Measurements from ENCODE around the gene STK32C. TPM values are rescaled to one million over a fixed set of nuclear protein-coding genes. Genes with fewer than 3 reads are reported as not detected.
A peak's percentile ranks its signal among the peaks of the same experiment; 100 is the strongest.

Gene STK32C
- total RNA-seq, 1 donor from 2014 or later, result 15.2 TPM

DNA sequence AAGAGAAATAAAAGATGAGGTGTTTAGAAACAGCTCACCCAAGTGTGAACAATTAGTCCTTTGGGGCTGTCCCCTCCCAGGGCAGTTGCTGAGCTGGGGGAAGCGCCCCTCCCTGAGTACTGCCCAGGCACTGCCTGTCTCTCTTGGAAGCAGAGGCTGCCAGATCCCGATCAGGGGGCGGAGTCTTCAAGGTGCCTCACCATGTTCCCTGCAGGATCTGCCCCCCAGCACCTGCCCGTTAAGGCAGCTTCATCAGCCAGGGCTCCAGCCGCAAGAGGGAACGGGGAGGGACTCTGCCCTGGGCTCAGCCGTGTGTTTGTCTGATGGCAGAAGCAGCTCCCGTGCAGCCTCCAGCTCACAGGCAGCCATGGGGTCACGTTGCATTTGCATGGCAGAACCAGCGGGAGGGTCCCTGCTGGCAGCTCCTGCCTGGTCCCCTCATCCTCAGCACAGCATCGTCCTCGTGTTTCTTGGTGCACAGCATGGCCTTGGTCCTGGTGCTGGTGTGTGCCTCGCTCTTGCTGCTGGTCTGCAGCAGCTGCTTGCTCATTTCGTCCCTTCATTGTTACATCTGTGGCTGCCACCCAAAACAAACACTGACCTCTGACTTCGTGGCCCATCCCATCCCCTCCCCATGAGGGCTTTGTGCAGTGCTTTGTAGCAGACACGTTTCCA lies 131.7 kb downstream of the STK32C start:
- H3K4me1 Mint-ChIP-seq, result peaks cover 4% of the 10 kb centered on the region
- intact Hi-C loops (cut with micrococcal nuclease), result no loop called here
- DNase-seq, result no peak
- H3K36me3 Mint-ChIP-seq (ENCODE audit: low read depth), result peaks cover 4% of the 10 kb centered on the region
- peaks cover 22% of the 10 kb centered on the region for H3K27me3 Mint-ChIP-seq
- peaks cover 16% of the 10 kb centered on the region for H3K9me3 Mint-ChIP-seq
- H3K27ac Mint-ChIP-seq, result no peak overlapping the region
- H3K4me3 Mint-ChIP-seq, result no peak overlapping the region

DNA sequence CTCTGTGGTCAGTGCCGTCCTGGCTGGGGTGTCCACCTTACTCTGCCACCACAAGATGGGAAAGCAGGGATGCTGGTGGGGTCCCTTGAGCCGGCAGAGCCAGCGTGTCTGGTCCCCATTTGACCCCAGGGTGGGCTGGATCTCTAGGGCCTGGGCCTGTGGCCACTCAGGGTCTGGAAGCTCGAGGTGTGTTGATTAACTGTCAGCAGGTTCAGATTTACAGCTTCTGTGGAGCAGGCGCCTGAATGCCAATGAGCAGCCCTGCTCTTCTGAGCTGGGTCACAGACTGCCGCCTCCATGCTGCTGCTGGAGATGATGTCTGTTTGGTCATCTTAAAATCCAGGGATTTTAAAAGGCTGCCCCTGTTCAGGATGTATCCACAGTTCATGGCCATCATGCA lies 132.3 kb downstream of the STK32C start:
- peaks cover 4% of the 10 kb centered on the region for H3K36me3 Mint-ChIP-seq (ENCODE audit: low read depth)
- no peak for DNase-seq
- H3K4me1 Mint-ChIP-seq, result peaks cover 4% of the 10 kb centered on the region
- intact Hi-C loops (cut with micrococcal nuclease), result no loop called here
- no peak overlapping the region for H3K27ac Mint-ChIP-seq
- peaks cover 22% of the 10 kb centered on the region for H3K27me3 Mint-ChIP-seq
- H3K9me3 Mint-ChIP-seq, result peaks cover 16% of the 10 kb centered on the region
- no peak overlapping the region for H3K4me3 Mint-ChIP-seq

DNA sequence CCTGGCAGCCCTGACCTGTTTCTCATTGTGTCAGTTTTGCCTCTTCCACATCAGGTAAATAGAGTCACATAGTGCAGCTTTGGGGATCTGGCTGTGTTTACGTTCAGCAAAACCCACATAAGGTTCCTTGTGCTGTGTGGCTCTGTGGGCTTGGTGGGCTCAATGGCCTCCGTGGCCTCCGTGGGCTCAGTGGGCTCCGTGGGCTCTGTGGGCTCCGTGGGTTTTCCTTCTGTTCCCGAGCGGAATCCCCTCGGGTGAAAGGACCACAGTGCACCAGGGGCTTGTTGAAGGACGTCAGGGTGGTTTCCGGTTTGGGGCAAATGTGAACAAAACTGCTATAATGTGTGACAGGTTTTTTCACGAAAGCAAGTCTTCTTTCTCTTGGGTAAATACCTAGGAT lies 133.5 kb downstream of the STK32C start:
- no peak overlapping the region for H3K4me3 Mint-ChIP-seq
- H3K9me3 Mint-ChIP-seq, result peaks cover 16% of the 10 kb centered on the region
- peaks cover 22% of the 10 kb centered on the region for H3K27me3 Mint-ChIP-seq
- intact Hi-C loops (cut with micrococcal nuclease), result no loop called here
- DNase-seq, result no peak
- H3K36me3 Mint-ChIP-seq (ENCODE audit: low read depth), result peaks cover 4% of the 10 kb centered on the region
- no peak overlapping the region for H3K27ac Mint-ChIP-seq
- H3K4me1 Mint-ChIP-seq, result peaks cover 4% of the 10 kb centered on the region

DNA sequence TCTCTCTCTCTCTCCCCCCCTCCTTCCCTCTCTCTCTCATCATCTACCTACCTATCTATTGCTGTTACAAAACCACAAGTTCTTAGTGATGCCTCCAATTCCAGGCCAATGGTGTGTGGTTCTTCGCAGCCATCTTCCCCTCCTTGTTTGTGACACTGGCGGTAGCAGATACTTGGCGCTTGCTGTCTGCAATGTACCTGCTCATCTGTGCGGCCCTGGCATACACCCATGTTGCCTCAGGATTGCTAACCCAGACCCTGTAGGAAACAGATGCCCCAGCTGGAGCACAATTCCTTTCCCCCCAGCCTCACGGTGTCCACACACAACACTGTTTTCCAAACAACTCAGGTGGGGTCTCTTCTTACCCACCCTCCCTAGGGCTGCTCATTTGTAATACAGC lies 134.6 kb downstream of the STK32C start:
- no peak for DNase-seq
- no peak overlapping the region for H3K4me3 Mint-ChIP-seq
- intact Hi-C loops (cut with micrococcal nuclease), result no loop called here
- peaks cover 4% of the 10 kb centered on the region for H3K36me3 Mint-ChIP-seq (ENCODE audit: low read depth)
- peaks cover 4% of the 10 kb centered on the region for H3K4me1 Mint-ChIP-seq
- H3K27ac Mint-ChIP-seq, result peak overlapping the region; percentile 43
- H3K27me3 Mint-ChIP-seq, result peaks cover 22% of the 10 kb centered on the region
- peaks cover 16% of the 10 kb centered on the region for H3K9me3 Mint-ChIP-seq

DNA sequence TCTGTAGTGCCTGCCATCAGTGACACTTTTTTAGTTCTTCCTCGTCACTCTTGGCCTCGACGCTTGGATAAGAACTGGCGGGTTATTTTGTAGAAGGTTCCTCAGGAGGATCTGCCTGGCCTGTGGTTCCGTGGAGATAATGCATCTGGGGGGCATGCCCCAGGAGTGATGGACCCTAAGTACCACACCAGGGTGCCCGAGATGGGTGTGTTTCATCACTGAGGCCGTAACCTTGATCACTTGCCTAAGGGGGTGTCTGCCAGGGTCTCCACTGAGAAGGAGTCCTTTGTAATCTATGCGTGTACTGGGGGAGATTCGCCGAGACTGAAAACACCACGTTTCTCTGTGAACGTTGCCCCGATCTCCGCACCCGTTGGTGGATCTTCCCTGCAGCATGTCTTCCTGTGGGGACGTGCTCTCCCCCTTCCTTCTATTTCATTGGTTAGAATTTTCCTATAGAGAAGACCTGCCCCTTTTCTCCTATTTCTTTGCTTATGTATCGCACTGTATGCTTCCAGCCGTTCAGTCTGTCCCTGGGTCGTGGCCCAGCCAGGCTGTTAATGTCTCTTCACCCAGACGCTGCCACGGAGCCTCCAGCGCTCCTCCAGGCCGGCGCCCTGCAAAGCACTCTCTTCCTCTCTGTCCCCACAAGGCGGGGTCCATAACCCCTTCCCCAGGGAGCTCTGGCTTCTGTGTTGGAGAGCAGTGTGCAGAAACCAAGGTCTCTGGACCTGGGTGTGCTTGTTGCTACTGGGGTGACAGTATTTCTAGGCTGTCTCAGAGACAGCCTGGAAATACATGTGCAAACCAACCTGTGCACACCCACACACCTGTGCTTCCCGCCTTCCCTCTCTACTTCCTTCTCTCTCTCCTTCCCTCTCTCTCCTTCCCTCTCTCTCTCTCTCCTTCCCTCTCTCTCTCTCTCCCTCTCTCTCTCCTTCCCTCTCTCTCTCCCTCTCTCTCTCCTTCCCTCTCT lies 135.4 kb downstream of the STK32C start:
- Mint-ChIP-seq H3K9me3 (peaks cover 16% of the 10 kb centered on the region), H3K27ac (no peak overlapping the region), H3K4me3 (no peak overlapping the region), H3K36me3 (ENCODE audit: low read depth) (peaks cover 4% of the 10 kb centered on the region), H3K27me3 (peaks cover 20% of the 10 kb centered on the region), H3K4me1 (peaks cover 4% of the 10 kb centered on the region)
- DNase-seq, result no peak
- intact Hi-C loops (cut with micrococcal nuclease), result no loop called here

GRCh38 chr10:132170561-132171361 lies 137.0 kb downstream of the STK32C start:
- Mint-ChIP-seq H3K27me3 (peaks cover 12% of the 10 kb centered on the region), H3K36me3 (ENCODE audit: low read depth) (peaks cover 4% of the 10 kb centered on the region), H3K27ac (no peak overlapping the region), H3K9me3 (peaks cover 16% of the 10 kb centered on the region), H3K4me1 (peaks cover 9% of the 10 kb centered on the region), H3K4me3 (no peak overlapping the region)
- intact Hi-C loops (cut with micrococcal nuclease), result no loop called here
- DNase-seq, result no peak

DNA sequence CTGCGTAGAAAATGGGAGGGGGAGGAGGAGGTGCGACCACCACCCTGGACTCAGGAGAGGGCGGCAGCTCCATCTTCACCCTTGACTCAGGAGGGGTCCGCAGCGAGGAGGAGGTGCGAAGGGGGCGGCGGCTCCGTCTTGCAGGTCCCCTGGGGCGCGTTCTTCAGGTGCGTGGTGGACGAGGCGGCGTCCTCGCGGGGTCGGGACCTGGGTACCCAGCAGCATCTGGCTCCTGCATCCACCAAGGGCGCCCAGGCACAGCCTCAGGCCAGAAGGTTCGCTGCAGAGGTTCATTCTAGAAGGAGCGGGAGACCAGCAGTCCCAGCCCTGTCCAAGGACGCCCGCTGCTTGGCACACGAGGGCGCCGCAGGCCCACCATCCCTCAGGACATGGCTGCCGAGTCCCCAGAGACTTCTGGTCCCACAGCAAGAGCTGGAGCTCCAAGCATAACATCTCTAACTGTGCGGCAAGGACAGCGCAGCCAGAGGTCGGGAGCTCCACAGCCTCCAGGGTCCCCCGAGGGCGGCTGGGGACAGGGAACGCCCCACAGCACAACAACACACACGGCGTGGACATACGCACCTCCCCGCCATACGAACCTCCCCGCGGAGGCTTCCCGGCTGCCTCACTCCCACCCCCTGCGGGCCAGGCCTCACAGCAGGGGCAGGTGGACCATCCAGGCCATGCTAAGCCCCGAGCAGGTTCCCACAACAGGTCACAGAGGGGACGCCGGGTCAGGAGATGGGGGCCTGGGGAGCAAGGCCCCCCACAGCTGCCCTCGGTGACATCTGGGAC lies 137.8 kb downstream of the STK32C start:
- Mint-ChIP-seq H3K4me3 (no peak overlapping the region), H3K9me3 (peaks cover 16% of the 10 kb centered on the region), H3K27me3 (peaks cover 5% of the 10 kb centered on the region), H3K27ac (no peak overlapping the region), H3K4me1 (peaks cover 9% of the 10 kb centered on the region), H3K36me3 (ENCODE audit: low read depth) (peaks cover 4% of the 10 kb centered on the region)
- intact Hi-C loops (cut with micrococcal nuclease), result no loop called here
- no peak for DNase-seq

DNA sequence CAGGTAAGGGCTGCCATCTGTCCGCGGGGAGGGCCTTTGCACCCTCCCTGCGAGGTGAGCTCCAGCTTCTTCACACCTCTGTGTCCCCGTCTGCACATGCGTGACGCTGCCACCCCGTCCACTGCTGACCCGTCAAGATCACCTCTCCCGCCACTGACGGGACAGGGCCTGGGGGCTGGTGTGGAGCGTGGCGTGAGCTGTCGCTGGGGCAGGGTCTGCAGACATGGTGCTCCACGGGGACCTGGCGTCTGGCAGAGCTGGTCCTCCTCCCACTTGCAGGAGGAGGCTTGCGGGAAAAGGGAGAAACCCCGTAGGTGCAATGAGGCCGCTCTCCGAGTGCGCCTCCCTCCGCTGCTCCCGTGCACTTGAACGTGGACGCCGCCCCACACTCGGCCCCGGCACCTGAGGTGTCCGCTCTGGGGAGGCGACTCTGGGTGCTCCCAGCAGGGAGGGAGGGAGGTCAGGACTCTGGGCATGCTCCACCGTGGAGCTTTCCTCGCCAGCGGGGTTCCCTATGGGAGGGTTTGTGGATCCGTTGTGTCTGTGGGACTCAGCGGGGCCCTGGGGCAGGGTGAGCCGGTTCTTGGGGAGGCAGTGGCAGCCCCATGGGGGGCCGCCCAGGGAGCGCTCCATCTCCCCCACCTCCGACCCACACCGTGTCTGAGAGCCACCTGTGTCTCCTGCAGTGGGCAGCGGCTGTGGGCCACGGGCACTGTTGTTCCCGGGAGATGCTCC lies 138.6 kb downstream of the STK32C start:
- Mint-ChIP-seq H3K27ac (no peak overlapping the region), H3K4me3 (no peak overlapping the region), H3K27me3 (peaks cover 2% of the 10 kb centered on the region), H3K9me3 (peaks cover 9% of the 10 kb centered on the region), H3K36me3 (ENCODE audit: low read depth) (peaks cover 4% of the 10 kb centered on the region), H3K4me1 (peaks cover 12% of the 10 kb centered on the region)
- DNase-seq, result no peak
- intact Hi-C loops (cut with micrococcal nuclease), result no loop called here

DNA sequence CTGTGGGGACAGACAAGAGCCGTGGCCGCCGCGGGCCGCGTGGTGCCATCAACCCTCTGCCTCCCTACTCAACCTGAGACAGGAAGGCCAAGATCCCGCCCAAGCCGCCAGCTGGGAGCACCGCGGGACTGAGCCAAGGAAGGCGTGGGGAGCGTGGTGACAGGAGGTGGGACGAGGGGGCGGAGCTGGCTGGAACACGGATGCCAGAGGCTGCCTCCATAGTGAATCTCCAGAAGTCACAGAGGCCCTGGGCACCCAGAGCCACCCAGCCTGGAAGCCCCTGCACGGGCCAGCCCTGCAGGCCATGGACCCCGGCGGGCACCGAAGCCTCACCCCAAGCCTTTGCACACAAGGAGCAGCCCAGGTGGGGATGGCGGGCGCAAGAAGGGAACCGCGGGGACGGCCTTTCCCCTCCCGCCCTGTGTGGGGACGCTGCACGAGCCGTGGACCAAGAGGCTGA lies 139.1 kb downstream of the STK32C start:
- no peak for DNase-seq
- no peak overlapping the region for H3K4me3 Mint-ChIP-seq
- peaks cover 14% of the 10 kb centered on the region for H3K4me1 Mint-ChIP-seq
- intact Hi-C loops (cut with micrococcal nuclease), result no loop called here
- no peak overlapping the region for H3K27ac Mint-ChIP-seq
- peaks cover 4% of the 10 kb centered on the region for H3K36me3 Mint-ChIP-seq (ENCODE audit: low read depth)
- peaks cover 5% of the 10 kb centered on the region for H3K9me3 Mint-ChIP-seq
- H3K27me3 Mint-ChIP-seq, result peaks cover 2% of the 10 kb centered on the region

DNA sequence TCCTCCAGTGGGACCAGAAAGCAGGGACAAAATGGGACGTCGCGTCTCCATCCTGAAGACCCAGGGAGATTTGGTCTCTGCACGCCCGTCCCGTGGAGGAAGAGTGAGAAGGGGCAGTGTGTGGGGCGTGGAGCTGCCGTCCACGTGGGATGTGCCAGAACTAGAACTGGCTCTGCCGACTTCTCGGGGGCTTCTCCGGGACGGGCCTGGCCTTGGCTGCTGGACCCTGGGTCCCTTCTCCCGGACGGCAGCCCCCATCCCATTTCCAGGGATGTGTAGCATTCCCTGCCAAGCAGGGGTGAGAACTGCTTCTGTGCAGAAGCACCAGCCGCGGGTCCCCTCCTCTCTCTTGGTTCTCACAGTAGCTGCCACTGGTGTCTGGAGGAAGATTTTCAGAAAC lies 139.8 kb downstream of the STK32C start:
- Mint-ChIP-seq H3K27ac (no peak overlapping the region), H3K27me3 (no peaks in the 10 kb centered on the region), H3K4me3 (no peak overlapping the region), H3K4me1 (peaks cover 14% of the 10 kb centered on the region), H3K9me3 (no peaks in the 10 kb centered on the region), H3K36me3 (ENCODE audit: low read depth) (no peaks in the 10 kb centered on the region)
- intact Hi-C loops (cut with micrococcal nuclease), result no loop called here
- DNase-seq, result no peak

DNA sequence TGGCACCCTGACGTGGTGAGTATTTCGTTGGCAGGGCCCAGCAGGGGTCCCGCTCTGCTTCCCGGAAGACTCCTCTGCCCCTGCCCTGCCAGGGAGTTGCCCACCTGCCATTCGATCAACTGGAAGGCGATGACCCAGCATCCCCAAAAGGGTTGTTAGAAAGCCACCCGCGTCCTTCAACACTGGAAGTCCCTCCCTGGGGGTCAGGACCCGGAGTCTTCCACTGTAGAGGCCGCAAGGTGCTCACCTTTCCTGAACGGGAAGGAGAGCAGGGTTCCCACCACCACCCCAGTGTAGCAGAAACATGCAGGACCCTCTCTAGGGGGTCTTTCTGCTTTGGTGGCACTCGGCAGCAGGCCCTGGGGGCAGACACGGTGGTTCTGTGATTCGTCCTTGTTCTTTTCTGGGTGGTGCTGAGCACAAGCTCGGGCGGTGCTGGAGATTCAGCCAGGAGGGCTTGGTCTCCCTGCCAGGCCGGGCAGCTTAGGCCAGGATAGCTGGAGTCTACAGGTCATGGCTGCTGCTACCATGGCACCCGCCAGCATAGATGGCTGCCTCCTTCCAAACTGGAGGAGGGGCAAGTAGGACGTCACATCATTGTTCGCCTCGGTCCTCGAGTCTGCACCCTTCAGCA lies 140.6 kb downstream of the STK32C start:
- Mint-ChIP-seq H3K27me3 (no peaks in the 10 kb centered on the region), H3K9me3 (no peaks in the 10 kb centered on the region), H3K36me3 (ENCODE audit: low read depth) (no peaks in the 10 kb centered on the region), H3K27ac (no peak overlapping the region), H3K4me3 (no peak overlapping the region), H3K4me1 (peaks cover 21% of the 10 kb centered on the region)
- DNase-seq, result no peak
- intact Hi-C loops (cut with micrococcal nuclease), result no loop called here

- no peaks in the 10 kb centered on the region for H3K9me3 Mint-ChIP-seq
- intact Hi-C loops (cut with micrococcal nuclease), result no loop called here
- no peaks in the 10 kb centered on the region for H3K27me3 Mint-ChIP-seq
- no peak overlapping the region for H3K27ac Mint-ChIP-seq
- peaks cover 27% of the 10 kb centered on the region for H3K4me1 Mint-ChIP-seq
- no peak overlapping the region for H3K4me3 Mint-ChIP-seq
- DNase-seq, result no peak
- H3K36me3 Mint-ChIP-seq (ENCODE audit: low read depth), result no peaks in the 10 kb centered on the region
Measured at GRCh38 chr10:132166216-132166950, 141.4 kb downstream of the STK32C start.

Data from activated CD4-positive, alpha-beta T cell treated with anti-CD3 and anti-CD28 coated beads, Interleukin-2, amount 10 ng/mL, durations not matched to agents 24 days and 14 days (primary cell).